Measurements from ENCODE around the gene PDCD11.
"Not testable (repeated sequence)": the region's sequence is repeated elsewhere in the genome, so short reads cannot be mapped to it uniquely, and the experiment has no call there.

PDCD11 gene

DNA sequence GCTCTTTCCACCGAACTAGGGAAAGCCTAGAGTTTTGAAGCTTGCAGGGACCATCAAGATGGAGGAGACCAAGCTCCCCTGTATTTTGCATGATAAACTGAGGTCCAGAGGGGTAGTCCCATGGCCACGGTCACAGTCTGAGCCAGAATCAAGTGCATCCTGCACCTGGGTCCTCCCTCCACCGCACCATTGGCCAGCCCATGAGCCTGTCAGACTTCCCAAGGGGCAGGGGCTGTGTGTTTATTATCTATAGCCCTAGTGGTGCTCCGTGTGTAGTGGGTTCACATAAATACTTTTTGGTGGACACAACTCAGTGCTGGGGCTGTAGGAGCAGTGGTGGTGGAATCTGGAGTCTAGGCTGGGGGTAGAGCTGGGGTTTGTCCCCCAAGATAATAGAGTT, 79.0 kb downstream of the PDCD11 start:
- DNase-seq, result no peak

DNA sequence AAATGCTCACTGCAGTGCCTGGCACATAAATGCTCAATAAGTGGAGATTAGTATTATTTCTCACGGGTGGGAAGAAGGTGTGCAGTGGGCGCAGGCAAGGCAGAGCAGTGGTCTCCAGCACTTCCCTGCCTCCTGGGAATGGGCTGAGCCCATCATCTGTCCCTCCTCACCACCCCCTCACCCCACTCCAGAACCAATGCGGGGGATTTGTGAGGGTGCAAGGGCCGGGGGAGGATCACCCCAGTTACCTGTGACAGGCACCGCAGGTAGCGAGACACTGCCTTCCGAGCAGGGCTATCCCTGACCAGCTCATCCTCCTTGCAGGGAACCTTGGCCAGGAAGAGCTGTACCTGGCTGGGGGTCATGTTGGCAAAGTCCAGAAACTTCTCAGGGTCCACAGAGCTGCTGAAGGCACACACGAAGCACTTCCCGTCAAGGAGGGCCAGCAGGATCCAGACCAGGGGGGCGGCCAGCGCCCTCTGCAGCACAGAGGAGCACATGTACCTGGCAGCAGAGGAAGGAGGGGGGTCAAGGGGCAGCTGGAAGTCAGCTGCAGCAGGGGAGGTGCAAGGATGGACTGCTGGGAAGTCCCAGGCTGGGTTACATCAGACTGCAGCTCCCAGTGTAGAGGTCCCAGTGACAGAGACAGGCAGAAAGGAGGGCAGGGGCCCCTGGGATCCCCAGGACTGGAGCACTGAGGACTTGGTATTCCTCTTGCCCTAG, 79.8 kb downstream of the PDCD11 start:
- no peak for DNase-seq

DNA sequence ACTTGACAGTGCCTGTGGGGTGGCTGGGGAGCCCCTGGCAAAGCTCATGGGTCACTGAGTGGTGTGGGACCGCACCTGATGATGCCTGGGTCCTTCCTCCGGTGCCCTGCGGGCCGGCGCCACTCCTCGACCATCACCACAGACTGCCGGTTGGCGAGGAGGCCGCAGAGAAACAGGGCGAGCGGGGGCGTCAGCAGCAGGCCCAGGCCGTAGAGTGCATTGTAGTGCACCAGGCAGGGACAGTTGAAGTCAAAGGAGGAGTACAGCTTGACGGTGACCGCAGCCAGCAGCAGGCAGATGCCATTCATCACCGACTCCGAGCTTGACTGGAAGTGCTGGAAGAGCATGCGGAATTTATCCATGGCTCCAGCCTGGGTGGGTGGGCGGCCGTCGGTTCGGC, 82.2 kb downstream of the PDCD11 start:
- DNase-seq, result no peak

DNA sequence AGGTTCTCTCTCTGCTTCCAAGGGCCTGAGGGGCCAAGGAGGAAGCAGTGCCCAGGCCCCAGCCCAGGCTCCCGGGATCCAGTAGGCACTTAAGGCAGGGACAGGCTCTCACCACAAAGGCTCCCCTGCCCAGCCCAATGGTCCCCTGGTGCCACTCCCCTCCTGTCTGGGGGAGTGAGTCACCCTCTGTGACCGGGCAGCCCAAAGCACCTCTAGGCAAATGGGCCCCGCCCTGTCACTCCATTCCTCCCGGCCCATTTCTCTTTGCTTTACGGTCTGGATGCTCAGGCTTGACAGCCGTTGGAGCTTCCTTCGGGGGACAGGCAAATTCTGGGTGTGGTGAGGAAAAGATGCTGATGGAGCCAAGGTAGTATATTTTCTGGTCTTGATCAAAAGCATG, 82.7 kb downstream of the PDCD11 start, which contains the start of gene CALHM3:
Gene CALHM3, minus strand, starts transcription at position 106 of the 400 bp plus-strand sequence. CDS start 208 bp downstream, outside the sequence.
- no peak for DNase-seq

DNA sequence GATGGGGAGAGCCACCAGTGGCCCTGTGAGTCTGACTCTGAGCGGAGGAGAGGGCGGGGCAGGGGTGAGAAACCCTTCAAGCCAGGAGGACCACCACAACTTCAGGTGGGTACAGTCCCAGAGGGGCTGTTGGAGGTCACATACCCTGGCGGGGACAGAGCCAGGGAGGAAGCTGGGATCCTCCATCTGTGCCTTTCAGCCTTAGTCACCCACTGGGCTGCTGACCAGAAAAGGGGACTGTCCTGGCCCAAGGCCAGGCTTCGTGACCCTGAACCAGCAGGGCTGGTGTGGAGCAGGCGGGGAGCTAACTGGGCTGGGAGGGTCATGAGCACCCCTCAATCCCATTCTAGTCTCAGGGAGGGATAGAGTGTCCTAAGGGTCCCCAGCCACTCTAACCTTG, 84.1 kb downstream of the PDCD11 start:
- no peak for DNase-seq

DNA sequence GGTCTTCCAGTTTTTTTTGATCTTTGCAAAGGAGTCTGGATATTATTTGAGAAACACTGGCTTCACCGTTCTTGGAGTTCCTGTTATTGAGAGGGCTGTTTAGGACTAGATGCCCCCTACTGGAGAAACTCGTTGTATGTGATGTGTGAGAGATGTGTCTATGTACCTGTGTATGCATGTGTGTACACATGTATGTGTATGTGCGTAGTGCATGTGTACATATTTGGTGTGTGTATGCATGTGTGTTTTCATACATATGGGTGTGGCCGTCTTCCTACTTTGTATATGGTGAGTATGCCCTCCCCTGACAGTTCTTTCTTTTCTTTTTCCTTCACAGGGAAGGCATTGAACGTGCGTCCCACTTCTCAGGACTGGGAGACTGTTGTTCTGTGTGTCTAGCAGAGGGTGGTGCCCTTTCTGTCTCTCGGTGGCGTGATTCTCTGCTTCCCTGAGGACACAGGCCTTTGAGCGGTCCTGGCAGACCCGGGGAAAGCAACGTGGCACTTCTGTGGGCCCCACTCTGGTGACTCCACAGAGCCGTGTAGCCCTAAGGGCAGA, 85.6 kb downstream of the PDCD11 start:
- peak; percentile 63 for DNase-seq

DNA sequence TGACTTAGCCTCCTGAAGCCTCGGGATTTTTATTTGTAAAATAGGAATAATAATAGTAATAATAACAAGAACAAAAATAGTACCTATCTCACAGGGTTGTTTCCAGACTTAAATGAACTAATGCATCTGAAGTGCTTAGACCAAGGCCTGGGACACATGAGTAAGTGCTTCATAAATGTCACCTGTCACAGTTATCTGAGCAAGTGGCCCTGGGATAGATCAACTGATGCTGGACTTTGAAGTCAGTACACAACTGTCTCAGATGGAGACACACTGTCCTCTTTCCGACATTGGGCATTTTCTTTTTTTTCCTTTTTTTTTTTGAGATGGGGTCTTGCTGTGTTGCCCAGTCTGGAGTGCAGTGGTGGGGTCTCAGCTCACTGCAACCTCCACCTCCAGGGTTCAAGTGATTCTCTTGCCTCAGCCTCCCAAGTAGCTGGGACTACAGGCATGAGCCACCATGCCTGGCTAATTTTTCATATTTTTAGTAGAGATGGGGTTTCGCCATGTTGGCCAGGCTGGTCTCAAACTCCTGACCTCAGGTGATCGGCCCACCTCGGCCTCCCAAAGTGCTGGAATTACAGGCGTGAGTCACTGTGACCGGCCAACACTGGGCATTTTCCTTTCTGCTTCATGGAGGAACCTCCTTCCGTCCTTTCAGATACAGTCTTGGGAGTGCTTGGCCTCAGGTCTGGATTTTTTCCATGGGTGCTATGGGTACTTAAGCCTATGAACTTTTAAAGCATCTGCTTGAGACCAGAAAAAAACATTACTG, 90.4 kb downstream of the PDCD11 start:
- DNase-seq, result not testable (repeated sequence)

DNA sequence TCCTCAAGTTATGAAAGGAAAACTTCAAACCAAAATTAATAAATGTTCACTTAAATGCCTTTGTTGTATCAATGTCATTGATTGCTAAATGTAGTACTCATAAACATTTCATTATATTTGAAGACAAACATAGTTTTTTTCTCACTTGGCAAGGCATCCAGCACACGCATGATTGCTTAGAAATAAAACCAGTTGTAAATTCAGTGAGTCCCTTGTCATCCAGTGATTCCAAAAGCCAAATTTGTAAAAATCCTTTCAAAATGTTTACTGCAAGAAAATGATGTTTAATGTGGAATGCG, 90.9 kb downstream of the PDCD11 start:
- no peak for DNase-seq

DNA sequence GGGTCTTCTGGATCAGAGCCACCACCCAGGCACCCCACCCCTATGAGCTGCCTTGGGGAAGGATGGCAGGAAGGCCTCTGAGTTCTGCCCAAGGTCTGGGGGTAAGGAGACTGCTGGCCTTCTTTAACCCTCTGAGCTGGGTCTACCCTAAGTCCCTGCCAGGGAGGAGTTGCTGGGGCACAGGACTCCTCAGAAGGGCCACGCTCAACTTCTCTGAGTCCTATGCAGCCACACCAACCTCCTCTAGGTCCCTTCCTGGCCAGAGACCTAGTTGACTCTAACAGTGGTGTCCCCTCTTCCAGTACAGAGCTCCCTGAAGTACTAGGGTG, 94.5 kb downstream of the PDCD11 start:
- no peak for DNase-seq

DNA sequence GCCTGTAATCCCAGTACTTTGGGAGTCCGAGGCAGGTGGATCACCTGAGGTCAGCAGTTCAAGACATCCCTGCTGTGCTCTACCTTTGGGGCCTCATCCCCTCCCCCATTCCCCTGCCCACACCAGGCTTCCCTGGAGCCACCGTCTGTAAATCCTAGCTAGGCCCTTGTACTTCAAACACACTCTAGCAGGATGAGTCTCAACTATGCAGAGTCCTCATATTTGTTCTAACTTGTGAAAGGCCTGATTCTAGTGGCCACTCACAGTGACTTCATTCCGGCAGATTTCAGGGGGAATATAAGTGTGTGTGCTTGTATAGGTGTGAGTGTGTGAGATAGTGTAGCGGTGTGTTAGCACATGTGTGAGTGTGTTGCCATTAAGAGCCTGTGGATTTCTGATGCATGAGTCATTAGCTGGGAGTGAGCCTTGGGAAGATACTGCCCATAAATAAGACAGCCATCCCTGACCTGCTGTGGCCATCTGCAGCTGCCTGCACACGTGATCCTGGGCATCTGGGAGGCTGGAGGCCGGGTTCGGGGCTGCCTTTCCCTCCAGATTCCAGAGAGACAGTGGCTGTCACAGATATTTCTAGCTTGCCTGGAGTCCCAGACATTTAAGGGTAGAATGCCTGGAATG, 95.4 kb downstream of the PDCD11 start:
- no peak for DNase-seq

DNA sequence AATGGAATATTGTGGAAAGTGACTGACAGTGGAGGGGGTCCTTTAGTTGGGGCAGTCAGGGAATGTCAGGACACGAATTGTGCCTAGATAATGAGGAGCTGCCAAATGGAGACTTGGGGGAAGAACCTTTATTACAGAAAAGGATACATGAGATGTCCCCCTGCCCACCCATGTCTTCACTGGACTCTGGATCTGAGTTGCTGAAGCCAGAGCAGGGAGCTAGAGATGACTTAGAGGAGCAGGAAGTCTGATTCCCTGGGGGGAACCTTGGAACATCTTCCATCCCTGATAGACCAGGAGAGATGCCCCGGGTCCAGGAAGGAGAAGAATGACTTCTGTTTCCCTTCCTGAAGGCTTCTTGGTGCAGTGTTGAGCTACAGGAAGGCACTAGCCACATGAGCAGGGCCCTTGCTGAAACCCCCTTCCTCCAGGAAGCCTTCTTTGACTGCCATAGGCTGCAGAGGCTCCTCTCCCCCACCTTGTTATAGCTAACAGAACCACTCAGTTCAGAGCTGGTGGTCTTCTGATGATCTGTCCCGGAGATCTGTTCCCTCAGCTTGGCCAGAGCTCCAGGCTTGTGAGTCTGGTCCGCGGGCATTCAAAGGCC, 96.3 kb downstream of the PDCD11 start:
- DNase-seq, result no peak

DNA sequence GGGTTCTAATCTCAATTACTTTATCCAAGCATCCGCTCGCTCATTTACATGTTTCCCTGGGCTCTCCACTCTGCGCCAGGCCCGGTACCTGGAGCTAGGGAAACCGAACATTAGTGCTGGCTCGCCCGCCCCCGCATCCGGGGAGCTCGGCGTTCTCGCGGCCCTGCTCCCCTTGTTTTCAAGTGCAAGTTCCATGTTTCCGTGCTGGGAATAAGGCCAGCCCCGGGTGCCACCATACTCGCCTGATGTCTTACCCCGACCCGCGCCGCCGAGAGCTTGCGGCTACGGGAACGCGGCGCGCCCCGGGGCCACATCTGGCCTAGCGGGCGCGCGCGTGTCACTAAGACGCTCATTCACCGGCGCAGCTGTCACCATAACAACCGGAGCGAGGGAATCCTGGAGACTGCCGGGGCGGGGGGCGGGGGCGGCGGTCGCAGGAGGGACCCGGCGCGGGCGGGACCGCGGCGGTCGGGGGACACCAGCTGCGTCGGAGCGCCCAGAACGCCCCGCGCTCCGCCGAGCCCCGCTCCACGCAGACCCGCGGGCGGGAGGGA, 97.0 kb downstream of the PDCD11 start, which contains the start of gene NEURL1:
Gene NEURL1, plus strand, starts transcription at position 344 of the 554 bp plus-strand sequence. CDS start 683 bp downstream, outside the sequence.
- peak; percentile 34 for DNase-seq

DNA sequence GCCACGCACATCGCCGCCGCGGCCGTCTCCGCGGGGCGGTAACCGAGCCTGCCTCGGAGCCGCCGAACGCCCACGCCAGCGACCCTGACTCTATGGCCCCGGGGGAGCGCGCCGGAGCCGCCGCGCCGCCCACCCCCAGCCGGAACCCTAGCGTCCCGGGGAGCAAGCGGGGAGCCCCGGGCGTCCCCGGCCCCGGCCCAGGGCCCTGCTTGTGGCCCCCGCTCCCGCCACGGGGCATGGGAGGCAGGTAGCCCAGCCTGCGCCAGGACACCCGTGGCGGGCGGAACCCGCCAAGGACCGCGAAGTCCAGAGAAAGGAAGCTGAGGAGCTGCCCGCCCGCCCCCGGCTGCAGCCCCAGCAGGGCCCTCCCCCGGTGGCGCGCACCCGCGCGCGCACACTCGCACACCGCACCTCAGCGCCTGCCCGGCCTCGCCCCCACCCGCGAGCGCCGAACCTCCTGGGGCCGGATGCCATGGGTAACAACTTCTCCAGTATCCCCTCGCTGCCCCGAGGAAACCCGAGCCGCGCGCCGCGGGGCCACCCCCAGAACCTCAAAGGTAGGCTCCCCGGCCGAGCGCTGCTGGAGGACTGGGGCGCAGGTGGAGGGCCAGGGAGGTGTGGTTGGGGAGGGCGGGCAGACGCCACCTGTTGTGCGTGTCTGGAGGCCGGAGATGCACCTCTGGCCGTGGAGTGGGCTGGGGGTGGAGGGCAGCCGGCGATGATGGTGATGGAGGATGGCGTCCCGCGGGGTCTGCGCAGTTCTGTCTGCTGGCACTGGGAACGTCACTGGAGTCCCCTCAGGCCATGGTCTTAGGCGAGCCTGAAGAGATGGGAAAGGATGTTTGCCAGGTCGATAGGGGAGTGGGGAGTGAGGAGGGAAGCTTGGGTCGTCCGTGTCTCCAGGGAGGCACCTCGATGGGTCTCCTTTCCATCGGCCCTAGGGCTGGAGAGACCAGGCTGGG, 97.8 kb downstream of the PDCD11 start:
- no peak for DNase-seq

DNA sequence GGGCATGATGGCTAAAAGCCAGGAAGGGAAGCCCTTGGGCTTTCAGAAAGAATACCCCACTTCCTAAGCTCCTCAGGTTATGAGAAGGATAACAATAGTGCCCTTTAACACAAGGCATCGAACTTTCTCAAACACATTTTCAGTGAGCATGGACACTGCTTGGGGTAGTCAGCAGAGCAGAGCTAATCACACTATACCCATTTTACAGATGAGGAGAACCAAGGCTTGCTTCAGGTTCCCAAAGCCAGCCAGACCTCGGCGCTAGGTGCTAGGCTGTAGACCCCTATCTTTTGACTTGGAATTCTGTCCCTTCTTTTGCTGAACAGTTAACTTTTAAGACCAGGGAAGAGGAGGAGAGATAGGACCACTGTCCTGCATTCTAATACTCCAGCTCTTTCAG, 98.9 kb downstream of the PDCD11 start:
- no peak for DNase-seq

Data from NCI-H1436 (cell line).